Measurements from ENCODE around the gene CAMTA2.
"Not testable (repeated sequence)": the region's sequence is repeated elsewhere in the genome, so short reads cannot be mapped to it uniquely, and the experiment has no call there.

Gene CAMTA2, protein sequence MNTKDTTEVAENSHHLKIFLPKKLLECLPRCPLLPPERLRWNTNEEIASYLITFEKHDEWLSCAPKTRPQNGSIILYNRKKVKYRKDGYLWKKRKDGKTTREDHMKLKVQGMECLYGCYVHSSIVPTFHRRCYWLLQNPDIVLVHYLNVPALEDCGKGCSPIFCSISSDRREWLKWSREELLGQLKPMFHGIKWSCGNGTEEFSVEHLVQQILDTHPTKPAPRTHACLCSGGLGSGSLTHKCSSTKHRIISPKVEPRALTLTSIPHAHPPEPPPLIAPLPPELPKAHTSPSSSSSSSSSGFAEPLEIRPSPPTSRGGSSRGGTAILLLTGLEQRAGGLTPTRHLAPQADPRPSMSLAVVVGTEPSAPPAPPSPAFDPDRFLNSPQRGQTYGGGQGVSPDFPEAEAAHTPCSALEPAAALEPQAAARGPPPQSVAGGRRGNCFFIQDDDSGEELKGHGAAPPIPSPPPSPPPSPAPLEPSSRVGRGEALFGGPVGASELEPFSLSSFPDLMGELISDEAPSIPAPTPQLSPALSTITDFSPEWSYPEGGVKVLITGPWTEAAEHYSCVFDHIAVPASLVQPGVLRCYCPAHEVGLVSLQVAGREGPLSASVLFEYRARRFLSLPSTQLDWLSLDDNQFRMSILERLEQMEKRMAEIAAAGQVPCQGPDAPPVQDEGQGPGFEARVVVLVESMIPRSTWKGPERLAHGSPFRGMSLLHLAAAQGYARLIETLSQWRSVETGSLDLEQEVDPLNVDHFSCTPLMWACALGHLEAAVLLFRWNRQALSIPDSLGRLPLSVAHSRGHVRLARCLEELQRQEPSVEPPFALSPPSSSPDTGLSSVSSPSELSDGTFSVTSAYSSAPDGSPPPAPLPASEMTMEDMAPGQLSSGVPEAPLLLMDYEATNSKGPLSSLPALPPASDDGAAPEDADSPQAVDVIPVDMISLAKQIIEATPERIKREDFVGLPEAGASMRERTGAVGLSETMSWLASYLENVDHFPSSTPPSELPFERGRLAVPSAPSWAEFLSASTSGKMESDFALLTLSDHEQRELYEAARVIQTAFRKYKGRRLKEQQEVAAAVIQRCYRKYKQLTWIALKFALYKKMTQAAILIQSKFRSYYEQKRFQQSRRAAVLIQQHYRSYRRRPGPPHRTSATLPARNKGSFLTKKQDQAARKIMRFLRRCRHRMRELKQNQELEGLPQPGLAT

DNA sequence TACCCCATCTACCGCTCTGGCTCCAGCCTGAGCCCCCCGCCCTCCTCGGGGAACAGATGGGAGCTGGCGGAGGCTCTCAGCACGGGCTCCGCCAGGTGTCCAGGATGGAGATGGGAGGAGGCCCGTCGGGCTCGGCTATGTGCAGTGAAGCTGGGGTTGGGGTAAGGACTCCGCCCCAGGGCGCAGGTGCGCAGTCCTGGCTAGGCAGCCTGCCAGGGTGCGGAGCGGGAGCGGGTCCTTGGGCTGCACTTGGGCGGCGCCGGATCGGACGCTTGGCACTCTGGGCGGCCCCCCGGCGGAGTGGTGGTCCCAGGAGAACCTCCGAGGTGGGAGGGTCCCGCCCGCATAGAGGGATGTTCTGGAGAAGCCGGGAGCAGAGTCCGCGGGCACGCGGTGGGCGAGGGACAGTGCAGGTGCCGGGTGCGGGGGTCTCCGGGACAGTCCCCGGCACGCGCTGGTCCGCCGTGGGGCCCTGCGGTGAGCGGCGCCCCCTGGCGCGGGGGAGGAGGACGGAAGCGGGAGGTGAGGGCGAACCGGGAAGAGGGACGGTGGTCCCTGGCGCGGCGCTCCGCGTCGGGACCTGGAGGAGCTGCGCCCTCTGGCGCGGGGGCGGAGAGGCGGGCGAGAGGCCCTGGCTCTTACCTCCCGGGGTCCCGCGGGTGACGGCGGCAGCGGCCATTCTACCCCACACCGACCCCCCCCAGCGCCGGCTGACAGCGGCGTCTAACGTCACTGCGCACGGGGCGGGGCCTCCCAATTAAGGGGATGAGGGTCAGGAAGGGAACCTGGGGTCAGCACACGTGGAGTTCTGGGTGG lies at the start of gene CAMTA2:
TSS of gene CAMTA2 (minus strand) at position 725 of the 816 bp plus-strand sequence. CDS start 1,453 bp downstream, outside the sequence.
- no peak for DNase-seq

DNA sequence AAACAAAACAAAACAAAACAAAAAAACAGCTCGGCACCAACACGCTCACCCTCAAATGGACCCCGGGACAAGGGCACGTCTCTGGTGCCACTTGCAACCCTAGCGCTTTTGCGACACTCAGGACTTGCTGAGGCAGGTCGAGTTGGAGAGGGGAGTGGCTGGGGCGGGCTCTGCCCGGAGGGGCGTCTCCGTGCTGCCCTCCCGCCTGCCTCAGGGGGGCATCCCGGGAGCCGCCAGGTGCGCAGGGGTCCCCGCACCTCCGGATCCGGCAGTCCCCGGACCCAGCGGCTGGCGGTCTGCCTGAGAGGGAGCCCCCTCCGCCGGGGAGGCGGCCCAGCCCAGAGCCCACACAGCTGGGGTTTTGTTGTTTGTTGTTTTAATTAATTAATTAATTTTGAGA lies 47.8 kb upstream of the CAMTA2 start, which contains the start of gene SLC52A1:
TSS of gene SLC52A1 (minus strand) at position 112 of the 400 bp plus-strand sequence. CDS start 820 bp downstream, outside the sequence.
- DNase-seq: no peak

DNA sequence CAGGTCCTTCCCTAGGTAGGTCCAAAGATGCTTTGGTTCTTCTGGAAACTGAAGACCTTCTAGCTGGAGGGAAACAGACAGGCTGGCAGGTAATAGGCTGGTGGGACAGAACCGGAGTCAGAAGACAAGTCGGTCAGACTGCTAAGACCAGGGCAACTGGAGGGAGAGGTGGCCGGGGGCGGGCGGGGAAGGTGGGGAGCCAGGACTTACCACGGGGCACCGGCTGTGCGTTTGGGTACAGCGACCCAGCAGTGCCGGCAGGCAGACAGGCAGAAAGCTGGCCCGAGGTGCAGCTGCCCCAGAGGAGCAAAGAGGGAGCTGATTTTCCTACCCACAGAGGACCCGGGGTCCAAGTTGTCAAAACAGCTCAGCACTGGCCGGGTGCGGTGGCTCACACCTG lies 47.2 kb upstream of the CAMTA2 start:
- no peak for DNase-seq

DNA sequence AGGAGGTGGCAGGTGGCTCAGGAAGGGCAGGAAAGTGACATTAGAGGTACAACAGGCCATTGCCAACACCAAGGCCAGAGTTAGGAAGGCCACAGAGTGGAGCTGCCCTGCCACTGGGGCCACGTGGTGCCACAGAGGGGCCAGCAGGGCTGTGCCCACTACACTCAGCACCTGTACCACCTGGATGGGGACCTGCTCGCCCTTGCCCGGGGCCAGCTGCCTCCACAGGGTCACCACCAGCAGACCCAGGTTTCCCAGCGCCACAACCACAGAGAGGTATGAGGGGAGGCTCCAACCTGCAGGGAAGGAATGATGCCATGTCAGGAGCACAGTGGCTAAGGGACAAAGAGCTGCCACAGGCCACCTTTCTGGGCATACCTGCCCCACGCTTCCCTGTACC lies 46.6 kb upstream of the CAMTA2 start:
- no peak for DNase-seq

DNA sequence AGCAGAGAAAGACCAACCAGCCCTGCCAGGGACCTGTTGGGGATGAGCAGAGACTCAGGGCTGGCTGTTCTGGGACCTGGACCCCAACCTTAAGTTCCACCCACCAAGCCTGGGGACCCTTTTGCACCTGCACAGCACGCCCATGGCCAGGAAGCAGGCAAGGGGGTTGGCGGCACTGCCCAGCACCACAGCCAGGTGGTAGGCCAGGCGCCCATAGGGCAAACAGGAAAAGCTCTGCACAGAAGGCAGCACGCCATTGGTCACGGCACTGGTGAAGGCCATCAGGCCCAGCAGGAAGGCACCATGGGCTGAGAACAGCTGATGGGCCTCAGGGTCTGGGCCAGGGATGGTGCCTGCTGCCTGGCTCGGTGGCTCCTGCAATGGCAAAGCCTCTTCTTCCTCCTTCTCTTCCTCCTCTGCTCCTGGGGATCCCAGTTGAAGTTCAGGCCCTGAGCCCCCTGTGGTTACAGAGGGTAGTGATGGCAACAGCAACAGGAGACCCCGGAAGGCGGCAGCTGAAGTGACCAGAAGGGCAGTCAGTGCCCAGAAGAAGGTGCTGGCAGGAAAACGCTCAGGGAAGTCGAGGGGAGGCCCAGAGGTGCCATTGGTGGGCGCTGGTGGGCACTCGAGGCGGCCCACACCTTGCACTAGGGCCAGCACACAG lies 46.0 kb upstream of the CAMTA2 start:
- DNase-seq: no peak

DNA sequence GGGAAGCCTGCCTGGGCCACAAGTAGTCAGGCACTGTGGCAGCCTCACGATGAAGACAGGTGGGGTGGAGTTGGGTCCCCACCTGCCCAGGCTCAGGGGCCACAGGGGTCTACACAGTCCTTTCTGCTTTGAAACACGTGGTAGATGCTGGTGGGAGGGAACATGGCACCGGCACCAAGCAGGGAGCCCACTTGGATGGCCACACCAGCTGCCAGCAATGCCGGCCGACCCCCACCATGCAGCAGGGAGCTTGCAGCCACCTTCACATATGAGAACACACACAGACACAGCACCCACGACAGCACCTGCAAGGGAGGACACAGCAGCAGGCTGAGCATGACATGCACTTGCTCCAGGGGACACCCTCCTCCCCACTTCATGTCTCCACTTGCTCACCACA lies 45.4 kb upstream of the CAMTA2 start:
- no peak for DNase-seq

DNA sequence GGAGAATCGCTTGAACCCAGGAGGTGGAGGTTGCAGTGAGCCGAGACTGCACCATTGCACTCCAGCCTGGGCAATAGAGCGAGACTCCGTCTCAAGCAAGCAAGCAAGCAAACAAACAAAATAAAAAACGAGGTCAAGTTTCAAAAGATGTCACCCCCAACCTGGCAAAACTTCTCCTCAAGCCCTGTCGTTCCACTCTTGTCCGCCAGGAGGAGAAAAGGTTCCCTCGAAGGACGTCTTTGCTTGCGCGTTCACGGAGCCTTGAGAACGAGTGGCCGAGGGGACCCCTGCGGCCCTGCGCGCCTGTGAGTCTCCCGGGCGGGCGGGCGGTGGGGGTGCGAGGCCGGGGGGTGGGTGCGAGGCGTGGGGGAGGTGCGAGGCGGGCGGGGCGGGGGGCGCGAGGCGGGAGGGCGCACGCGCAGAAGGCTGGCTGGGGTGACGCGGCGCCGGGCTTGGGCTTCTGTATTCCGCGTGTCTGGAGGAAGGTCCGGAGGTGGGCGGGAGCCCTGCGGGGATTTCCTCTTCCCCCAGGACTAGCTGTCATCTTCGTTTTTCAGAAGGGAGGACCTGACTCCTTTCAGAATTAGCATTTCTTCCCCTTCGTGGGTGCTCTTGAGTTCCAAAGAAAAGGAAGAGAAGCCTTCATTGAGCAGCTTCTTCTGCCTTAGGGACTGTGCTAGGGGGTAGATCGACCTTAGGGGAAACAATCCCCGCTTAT lies 44.0 kb upstream of the CAMTA2 start:
- no peak for DNase-seq

DNA sequence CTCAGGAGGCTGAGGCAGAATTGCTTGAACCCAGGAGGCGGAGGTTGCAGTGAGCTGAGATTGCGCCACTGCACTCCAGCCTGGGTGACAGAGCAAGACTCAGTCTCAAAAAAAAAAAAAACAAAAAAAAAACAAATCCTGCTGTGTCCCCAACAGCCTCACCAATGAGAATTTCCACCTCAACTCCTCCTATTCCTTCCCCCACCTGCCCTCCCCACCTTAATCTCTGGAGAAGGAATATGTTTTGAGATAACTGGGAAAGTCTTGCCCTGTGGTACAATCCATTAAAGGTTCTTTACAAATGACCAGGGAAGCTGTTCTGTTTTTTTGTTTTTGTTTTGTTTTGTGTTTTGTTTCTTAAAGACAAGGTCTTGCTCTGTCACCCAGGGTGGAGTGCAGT lies 42.7 kb upstream of the CAMTA2 start:
- not testable (repeated sequence) for DNase-seq

DNA sequence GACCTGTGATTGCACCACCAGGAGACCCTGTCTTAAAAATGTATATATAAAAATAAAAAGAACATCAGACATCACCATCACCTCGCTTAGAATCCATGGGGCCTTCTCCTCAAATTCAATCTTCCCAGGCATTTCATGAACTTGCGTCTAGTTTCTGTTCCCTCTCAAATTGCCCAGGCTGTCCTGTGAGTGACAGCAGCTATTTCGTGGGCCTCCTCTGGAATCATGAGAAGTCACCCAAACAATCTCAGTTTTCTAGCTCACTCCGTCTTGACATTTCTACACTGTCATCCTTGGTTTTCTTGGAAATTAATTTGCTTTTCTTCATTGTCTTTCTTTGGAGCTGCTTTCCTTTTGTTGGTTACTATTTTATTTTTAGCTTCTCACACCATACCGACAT lies 40.4 kb upstream of the CAMTA2 start:
- DNase-seq: no peak

DNA sequence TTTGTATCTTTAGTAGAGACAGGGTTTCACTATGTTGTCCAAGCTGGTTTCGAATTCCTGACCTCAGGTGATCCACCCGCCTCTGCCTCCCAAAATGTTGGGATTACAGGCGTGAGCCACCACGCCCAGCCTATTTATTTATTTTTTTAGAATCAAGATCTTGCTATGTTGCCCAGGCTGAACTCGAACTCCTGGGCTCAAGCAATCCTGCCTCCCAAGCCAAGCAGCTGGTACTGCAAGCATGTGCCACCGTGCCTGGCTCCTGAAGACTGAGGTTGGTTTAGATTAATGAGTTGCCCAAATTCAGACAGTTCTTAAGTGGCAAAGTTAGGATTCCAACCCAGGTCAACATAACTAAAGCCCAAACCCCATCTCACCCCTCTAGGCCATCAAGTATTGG lies 39.8 kb upstream of the CAMTA2 start:
- no peak for DNase-seq

DNA sequence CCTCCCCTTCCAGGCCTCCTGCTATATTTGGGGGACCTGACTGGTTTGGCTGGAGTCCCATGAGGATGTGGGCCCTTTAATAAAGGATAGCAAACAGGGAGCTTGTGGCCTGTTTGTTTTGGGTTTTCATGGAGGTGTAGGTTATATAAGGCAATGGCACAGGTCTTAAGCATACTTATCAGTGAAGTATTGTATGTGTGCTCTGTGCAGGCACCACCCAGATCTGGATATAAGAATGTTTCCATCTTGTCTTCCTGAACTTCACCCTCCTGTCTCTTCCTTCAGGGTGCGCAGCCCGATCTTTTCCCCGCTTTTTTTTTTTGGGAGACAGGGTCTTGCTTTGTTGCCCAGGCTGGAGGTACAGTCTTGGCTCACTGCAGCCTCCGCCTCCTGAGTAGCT lies 37.1 kb upstream of the CAMTA2 start:
- no peak for DNase-seq

DNA sequence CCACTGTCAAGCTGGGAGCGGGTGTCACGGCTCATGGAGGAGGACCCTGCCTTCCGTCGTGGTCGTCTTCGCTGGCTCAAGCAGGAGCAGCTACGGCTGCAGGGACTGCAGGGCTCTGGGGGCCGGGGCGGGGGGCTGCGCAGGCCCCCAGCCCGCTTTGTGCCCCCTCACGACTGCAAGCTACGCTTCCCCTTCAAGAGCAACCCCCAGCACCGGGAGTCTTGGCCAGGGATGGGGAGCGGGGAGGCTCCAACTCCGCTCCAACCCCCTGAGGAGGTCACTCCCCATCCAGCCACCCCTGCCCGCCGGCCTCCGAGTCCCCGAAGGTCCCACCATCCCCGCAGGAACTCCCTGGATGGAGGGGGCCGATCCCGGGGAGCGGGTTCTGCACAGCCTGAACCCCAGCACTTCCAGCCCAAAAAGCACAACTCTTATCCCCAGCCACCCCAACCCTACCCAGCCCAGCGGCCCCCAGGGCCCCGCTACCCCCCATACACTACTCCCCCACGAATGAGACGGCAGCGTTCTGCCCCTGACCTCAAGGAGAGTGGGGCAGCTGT lies 36.2 kb upstream of the CAMTA2 start:
- no peak for DNase-seq

DNA sequence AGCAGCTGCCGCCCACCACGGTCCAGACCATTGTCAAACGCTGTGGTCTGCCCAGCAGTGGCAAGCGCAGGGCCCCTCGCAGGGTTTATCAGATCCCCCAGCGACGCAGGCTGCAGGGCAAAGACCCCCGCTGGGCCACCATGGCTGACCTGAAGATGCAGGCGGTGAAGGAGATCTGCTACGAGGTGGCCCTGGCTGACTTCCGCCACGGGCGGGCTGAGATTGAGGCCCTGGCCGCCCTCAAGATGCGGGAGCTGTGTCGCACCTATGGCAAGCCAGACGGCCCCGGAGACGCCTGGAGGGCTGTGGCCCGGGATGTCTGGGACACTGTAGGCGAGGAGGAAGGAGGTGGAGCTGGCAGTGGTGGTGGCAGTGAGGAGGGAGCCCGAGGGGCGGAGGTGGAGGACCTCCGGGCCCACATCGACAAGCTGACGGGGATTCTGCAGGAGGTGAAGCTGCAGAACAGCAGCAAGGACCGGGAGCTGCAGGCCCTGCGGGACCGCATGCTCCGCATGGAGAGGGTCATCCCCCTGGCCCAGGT lies 34.8 kb upstream of the CAMTA2 start:
- DNase-seq: no peak

DNA sequence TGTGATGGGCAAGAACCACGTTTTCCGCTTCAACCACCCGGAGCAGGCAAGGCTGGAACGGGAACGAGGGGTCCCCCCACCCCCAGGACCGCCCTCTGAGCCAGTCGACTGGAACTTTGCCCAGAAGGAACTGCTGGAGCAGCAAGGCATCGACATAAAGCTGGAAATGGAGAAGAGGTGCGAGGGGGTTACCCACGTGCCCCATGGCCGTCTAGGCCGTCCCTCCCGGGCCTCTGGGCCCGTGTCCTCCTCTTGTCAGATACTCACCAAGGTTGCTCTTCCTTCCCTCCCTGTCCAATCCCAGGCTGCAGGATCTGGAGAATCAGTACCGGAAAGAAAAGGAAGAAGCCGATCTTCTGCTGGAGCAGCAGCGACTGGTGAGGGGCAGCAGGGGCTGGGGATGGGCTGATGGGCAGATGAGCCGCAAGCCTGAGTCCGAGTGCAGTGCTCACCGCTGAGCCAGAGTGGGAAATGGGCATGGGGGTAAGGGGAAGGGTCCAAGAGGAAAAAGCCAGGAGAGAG lies 33.1 kb upstream of the CAMTA2 start:
- DNase-seq: no peak

DNA sequence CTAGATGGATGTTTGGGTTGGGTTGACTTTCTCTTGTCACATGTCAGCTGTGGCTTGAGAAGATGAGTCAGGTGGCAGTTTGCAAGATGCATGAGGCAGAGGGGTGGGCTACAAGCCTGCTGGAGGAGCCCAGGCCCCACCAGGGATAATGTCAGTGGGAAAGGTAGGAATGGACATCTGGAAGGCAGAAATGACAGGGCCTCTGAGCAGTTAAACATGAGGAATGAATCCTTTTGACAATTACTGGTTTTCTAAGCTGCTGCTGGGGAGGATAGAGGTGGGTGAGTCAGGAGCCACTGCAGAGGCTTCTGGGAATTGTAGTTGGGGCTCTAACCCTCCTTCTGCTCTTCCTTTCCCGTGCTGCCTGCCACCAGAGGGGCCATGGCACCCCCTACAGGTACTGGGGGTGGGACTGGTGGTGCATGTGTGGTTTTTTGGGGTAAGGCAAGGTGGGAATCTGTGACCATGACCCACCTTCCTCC lies 32.0 kb upstream of the CAMTA2 start:
- no peak for DNase-seq

DNA sequence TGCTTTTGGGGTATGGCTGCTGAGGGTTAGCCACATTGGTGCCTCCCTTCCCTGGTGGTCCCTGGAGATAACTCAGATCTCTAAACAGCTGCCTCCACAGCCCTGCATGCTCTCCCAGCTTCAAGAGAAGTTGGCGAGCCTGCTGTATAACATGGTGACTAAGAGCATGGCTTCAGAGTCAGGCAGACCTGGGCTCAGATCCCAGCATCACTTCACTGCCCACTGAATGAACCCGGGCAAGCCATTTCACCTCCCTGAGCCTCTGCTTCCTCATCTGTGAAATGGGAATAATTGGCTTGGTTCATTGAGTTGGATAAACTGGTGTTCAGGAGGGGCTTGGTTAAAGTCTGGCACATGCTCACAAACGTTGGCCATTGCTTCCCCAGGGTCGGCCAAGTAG lies 26.9 kb upstream of the CAMTA2 start:
- no peak for DNase-seq

DNA sequence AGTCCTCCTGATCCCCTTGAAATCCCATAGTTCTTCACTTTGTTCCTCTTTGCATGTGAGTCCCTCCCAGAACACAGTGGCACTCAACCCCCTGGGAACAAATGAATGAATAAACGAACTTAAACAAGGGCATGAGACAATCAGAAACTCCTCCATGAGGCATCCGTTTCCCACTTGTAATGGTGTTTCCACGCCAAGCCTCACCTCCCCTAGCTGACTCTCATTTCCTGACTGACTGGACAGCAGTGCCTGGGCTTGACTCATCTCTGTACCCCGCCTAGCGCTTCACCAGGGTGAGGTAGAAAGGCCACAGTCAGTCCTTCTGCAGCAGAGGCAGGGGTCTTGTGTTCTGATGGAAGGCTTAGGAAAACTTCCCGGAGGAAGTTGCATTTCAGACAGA lies 24.5 kb upstream of the CAMTA2 start:
- no peak for DNase-seq

DNA sequence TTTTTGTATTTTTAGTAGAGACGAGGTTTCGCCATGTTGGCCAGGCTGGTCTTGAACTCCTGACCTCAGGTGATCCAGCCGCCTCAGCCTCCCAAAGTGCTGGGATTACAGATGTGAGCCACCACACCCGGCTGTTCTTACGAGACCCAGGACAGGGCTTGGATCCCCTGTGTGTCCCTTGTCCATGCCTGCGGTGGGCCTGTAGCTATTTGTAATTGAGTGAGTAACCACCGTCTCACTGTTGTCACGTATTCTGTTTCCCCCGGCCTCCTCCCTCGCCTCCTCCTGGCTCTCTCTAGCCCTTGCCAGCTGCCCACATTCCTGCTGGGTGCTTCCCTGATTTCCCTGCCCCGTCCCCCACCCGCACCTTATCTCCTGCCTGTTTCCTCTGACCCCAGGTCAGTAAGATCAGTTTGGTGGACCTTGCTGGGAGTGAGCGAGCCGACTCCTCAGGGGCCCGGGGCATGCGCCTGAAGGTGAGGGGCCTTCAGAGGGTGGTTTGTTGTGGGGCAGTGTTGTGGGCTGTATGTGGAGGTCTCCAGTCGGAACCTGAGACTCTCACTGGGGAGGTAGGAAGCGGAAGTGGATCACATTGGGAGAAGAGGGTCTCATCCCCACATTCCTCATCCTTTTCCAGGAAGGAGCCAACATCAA lies 15.9 kb upstream of the CAMTA2 start:
- DNase-seq: no peak

DNA sequence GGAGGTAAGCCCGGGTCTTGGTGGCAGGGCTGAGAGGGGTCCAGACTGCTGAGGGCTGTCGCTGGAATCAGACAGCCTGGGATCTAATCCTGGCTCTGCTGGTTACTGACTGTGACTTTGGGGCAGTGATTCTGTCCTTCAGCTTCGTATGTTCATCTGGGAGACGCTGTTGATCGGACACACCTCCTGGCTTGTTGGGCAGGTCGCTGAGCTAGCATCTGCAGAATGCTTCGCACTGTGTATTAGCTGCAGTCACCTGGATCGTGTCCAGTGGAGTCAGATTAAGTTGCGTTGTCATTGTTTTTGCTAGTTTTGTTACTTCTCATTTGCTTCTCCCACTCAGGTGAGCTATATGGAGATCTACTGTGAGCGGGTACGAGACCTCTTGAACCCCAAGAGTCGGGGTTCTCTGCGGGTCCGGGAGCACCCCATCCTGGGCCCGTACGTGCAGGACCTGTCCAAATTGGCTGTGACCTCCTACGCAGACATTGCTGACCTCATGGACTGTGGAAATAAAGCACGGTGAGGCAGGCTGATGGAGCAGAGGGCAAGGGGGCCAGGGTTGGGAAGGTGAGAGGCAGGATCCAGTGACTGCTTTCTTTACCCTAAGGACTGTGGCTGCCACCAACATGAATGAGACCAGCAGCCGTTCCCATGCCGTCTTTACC lies 14.8 kb upstream of the CAMTA2 start:
- no peak for DNase-seq
